Spinal cord (tissue), 10 donors: ENCODE measurements around the gene ZNF598. TPM values are rescaled to one million over a fixed set of nuclear protein-coding genes. Genes with fewer than 3 reads are reported as not detected.
A peak's percentile ranks its signal among the peaks of the same experiment; 100 is the strongest.
"Not testable (repeated sequence)": the region's sequence is repeated elsewhere in the genome, so short reads cannot be mapped to it uniquely, and the experiment has no call there.

Experiments used
- DNase-seq, 6 donors: peaks; one replicate each; pipeline versions ENCODE4 v3.0.0 to v3.0.0-alpha.2; 2013 to 2015; ENCODE audit warnings: low spot score in 6 of 6, low read depth in 4 of 6
- H3K27ac ChIP-seq: one replicate; pipeline ENCODE4 v1.5.1; 2013; ENCODE audit warnings: low read depth, low read length, control low read depth
- H3K27me3 ChIP-seq: one replicate; pipeline ENCODE4 v1.6.1; 2013; ENCODE audit warnings: low read length; ENCODE audit not compliant: control insufficient read depth, insufficient read depth
- H3K36me3 ChIP-seq: one replicate; pipeline ENCODE4 v1.6.1; 2013; ENCODE audit warnings: low read length; ENCODE audit not compliant: control insufficient read depth, insufficient read depth
- H3K4me1 ChIP-seq: one replicate; pipeline ENCODE4 v1.6.1; 2013; ENCODE audit warnings: low read length; ENCODE audit not compliant: control insufficient read depth, insufficient read depth
- H3K4me3 ChIP-seq: one replicate; pipeline ENCODE4 v1.5.1; 2013; ENCODE audit warnings: low read depth, low read length, control low read depth
- H3K9me3 ChIP-seq: one replicate; pipeline ENCODE4 v1.6.1; 2013; ENCODE audit warnings: low read length; ENCODE audit not compliant: control insufficient read depth, insufficient read depth
- WGBS: methylation state at CpG from one replicate; pipeline ENCODE4 v1.1.5; 2013; ENCODE audit warnings: missing lambda C conversion rate; ENCODE audit not compliant: insufficient coverage; 5-methylcytosine and 5-hydroxymethylcytosine counted together
- polyA plus RNA-seq, 2 donors: library from polyadenylated mRNA; unstranded; fragments of 120-200 nt; gene quantifications; one replicate each; pipeline ENCODE4 v1.2.1, GENCODE V29; 2013; ENCODE audit not compliant: insufficient read length in 2 of 2
- total RNA-seq, 2 donors: library from RNA; depleted of rRNA in 1 of 2; stranded (reverse); fragments of 120-200 nt in 1 of 2; fragments of >200 nt in 1 of 2; gene quantifications; one replicate each; pipeline versions ENCODE4 v1.2.3 to v1.2.4, GENCODE V29; 2013 to 2014
- donor health status: healthy.

ZNF598 gene
- total and polyA plus RNA-seq, 4 donors = 5.4 to 31.7 (median 18.5) TPM

- no peaks in the 10 kb centered on the region for H3K9me3 ChIP-seq
- under 1% methylated on average over 77 of the region's 78 CpGs for WGBS
- peak; percentile 88 to 98 (median 95) for DNase-seq
Measured at GRCh38 chr16:1971796-1972489, 37.7 kb downstream of the ZNF598 start, which contains the start of gene TBL3. TSS of gene TBL3 (plus strand) at chr16:1972053. CDS start at chr16:1972165, 112 bp downstream.

GRCh38 chr16:1968146-1968953 lies 41.3 kb downstream of the ZNF598 start:
- no peak overlapping the region for H3K27ac ChIP-seq
- 87% methylated on average over 39 of the region's 41 CpGs for WGBS
- peaks cover 26% of the 10 kb centered on the region for H3K36me3 ChIP-seq
- no peaks in the 10 kb centered on the region for H3K9me3 ChIP-seq
- H3K27me3 ChIP-seq = no peaks in the 10 kb centered on the region
- no peak overlapping the region for H3K4me3 ChIP-seq
- DNase-seq = no peak
- peaks cover 44% of the 10 kb centered on the region for H3K4me1 ChIP-seq

More at GRCh38 chr16:1971796-1972489, 37.7 kb downstream of the ZNF598 start, which contains the start of gene TBL3:
- Histone ChIP-seq H3K4me1 (peaks cover 29% of the 10 kb centered on the region), H3K27me3 (peaks cover 3% of the 10 kb centered on the region), H3K27ac (peak within 1 kb of the TSS; percentile 96), H3K4me3 (peak within 1 kb of the TSS; percentile 96), H3K36me3 (peaks cover 48% of the 10 kb centered on the region)

- Histone ChIP-seq H3K9me3 (no peaks in the 10 kb centered on the region), H3K4me1 (peaks cover 39% of the 10 kb centered on the region), H3K36me3 (peaks cover 39% of the 10 kb centered on the region), H3K4me3 (peak within 1 kb of the TSS; percentile 86), H3K27me3 (no peaks in the 10 kb centered on the region), H3K27ac (peak within 1 kb of the TSS; percentile 92)
- no peak for DNase-seq
- 96% methylated on average over 6 of the region's 6 CpGs for WGBS
Measured at GRCh38 chr16:1966460-1966859, 43.2 kb downstream of the ZNF598 start, which contains the start of gene RNF151. TSS of gene RNF151 (plus strand) at chr16:1966856. CDS start at chr16:1966882, 26 bp downstream.

DNA sequence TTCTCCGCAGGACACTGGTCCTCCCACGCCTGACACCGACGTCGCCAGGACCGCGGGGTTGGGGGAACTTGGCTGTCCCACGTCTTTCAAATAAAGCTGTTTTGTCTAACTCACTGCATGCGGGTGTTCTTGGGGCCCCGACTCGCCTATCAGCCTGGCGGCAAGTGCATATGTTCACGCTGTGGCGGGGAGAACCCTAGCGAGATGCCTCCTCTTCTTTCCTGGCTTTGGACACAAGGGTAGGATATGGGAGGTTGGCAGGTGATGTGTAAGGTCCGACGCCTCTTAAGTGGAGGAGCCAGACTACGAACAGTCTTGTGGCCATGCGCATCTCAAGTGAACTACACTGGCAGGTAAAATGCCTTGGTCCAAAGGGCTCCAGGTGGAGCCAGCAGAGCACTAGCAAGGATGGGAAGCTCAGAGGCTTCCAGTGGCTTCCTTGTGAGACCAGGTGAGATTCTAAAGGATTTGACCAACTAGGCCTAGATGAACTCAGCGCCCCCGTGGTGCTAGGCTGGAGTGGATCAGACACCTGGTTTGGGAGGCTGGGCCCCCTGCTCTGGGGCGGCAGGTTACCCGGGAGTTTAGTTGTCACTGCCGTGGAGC lies 44.1 kb downstream of the ZNF598 start:
- Histone ChIP-seq H3K9me3 (no peaks in the 10 kb centered on the region), H3K4me1 (peaks cover 37% of the 10 kb centered on the region), H3K36me3 (peaks cover 43% of the 10 kb centered on the region), H3K4me3 (peak overlapping the region; percentile 86), H3K27ac (peak overlapping the region; percentile 92), H3K27me3 (no peaks in the 10 kb centered on the region)
- no peak for DNase-seq
- 19% methylated on average over 23 of the region's 24 CpGs for WGBS

- H3K4me3 ChIP-seq = peak within 1 kb of the TSS; percentile 86
- under 1% methylated on average over 97 of the region's 97 CpGs for WGBS
- no peaks in the 10 kb centered on the region for H3K27me3 ChIP-seq
- peaks cover 45% of the 10 kb centered on the region for H3K36me3 ChIP-seq
- no peaks in the 10 kb centered on the region for H3K9me3 ChIP-seq
- peak; percentile 94 to 99 (median 96) for DNase-seq
- H3K4me1 ChIP-seq = peaks cover 44% of the 10 kb centered on the region
- peak within 1 kb of the TSS; percentile 92 for H3K27ac ChIP-seq
Measured at GRCh38 chr16:1964506-1965395, 44.9 kb downstream of the ZNF598 start, which contains the start of gene RPS2. TSS of gene RPS2 (minus strand) at chr16:1964826. CDS start at chr16:1964625, 201 bp downstream.

DNA sequence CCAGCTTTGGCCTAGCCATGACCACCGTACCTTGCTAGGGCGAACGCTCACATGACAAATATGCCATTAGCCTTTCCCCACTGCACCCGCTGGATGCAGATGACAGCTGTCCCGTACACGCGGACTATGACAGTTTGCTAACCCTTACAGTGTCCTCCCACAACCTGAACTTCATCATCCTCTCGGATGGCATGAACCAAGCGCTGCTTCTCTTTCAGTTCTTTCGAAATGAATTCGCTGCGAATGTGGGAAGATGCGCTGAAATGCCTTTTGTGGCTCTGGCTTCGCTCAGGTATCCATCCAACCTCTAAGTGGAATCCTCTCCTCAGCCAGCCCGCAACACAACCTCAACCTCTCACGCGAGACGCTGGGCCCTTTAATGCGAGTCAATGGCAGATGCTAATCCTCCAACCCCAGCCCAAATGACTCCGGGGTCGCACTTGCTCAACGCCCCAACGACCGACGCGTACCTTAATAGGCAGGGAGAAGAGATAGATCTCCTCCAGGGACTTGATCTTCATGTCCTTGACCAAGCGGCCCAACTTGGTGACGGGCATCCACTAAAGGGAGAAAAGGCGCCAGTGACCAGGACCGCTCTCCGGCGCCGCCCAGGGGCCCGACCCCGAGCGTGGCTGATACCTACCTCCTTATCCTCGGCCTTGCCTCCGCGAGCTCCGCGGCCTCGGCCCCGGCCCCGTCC lies 45.7 kb downstream of the ZNF598 start:
- WGBS = 5% methylated on average over 22 of the region's 44 CpGs
- DNase-seq = peak in 1 of 6 donors; percentile 57
- H3K4me3 ChIP-seq = peak overlapping the region; percentile 86
- H3K27ac ChIP-seq = peak overlapping the region; percentile 92
- peaks cover 49% of the 10 kb centered on the region for H3K4me1 ChIP-seq
- H3K9me3 ChIP-seq = no peaks in the 10 kb centered on the region
- no peaks in the 10 kb centered on the region for H3K27me3 ChIP-seq
- H3K36me3 ChIP-seq = peaks cover 45% of the 10 kb centered on the region

GRCh38 chr16:1962161-1963153 lies 47.2 kb downstream of the ZNF598 start:
- H3K9me3 ChIP-seq, H3K27ac ChIP-seq, H3K4me3 ChIP-seq, DNase-seq, H3K27me3 ChIP-seq: not testable (repeated sequence)
- H3K4me1 ChIP-seq = peaks cover 53% of the 10 kb centered on the region
- 87% methylated on average over 17 of the region's 37 CpGs for WGBS
- peaks cover 38% of the 10 kb centered on the region for H3K36me3 ChIP-seq

DNA sequence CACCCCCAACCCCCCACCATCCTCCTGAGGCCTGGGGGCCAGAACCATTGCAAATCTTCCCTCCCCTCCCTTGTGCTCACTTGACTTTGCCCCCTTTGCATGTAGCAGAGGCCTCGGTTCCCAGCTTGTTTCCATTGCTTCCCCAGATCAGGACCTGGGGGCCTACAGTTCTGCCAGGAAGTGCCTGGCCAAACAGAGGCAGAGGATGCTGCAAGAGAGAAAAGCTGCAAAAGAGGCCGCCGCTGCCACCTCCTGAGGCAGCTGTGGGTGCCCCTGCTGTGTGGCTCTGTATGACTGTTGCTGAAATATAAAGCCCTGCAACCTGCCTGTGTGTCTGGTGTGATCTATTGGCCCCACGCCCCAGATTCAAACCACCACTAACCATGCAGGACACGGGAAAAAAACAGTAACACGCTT lies 48.0 kb downstream of the ZNF598 start:
- no peaks in the 10 kb centered on the region for H3K9me3 ChIP-seq
- H3K4me1 ChIP-seq = peaks cover 53% of the 10 kb centered on the region
- WGBS = 54% methylated on average over 3 of the region's 6 CpGs
- H3K27ac ChIP-seq = no peak overlapping the region
- DNase-seq = no peak
- peaks cover 31% of the 10 kb centered on the region for H3K36me3 ChIP-seq
- no peak overlapping the region for H3K4me3 ChIP-seq
- H3K27me3 ChIP-seq = no peaks in the 10 kb centered on the region
